HG03571 (cell line): ENCODE measurements around the gene TNRC18.
"Not testable (repeated sequence)": the region's sequence is repeated elsewhere in the genome, so short reads cannot be mapped to it uniquely, and the experiment has no call there.

Experiments used
- ATAC-seq: cut with Tn5 transposase; IDR thresholded peaks from one replicate; pipeline ENCODE4 v1.9.1; 2021; ENCODE audit not compliant: unreplicated experiment

TNRC18 gene

GRCh38 chr7:5296611-5297226 is 126.9 kb downstream of the TNRC18 start:
- ATAC-seq, result no peak

- no peak for ATAC-seq
These were observed 127.5 kb downstream of the TNRC18 start for GRCh38 chr7:5296015-5296610.

- no peak for ATAC-seq
These were observed 128.3 kb downstream of the TNRC18 start for GRCh38 chr7:5295039-5296014.

GRCh38 chr7:5294169-5294987 is 129.3 kb downstream of the TNRC18 start:
- ATAC-seq, result no peak

- ATAC-seq, result not testable (repeated sequence)
These were observed 131.8 kb downstream of the TNRC18 start for GRCh38 chr7:5291711-5292335.

- ATAC-seq, result no peak
These were observed 132.3 kb downstream of the TNRC18 start for GRCh38 chr7:5291301-5291700.

- ATAC-seq, result no peak
These were observed 134.3 kb downstream of the TNRC18 start for GRCh38 chr7:5289355-5289754.

- not testable (repeated sequence) for ATAC-seq
These were observed 135.1 kb downstream of the TNRC18 start for GRCh38 chr7:5288560-5288959.

- ATAC-seq, result no peak
These were observed 135.8 kb downstream of the TNRC18 start for GRCh38 chr7:5287802-5288201.

GRCh38 chr7:5287373-5287772 is 136.3 kb downstream of the TNRC18 start:
- not testable (repeated sequence) for ATAC-seq

- no peak for ATAC-seq
These were observed 136.7 kb downstream of the TNRC18 start for GRCh38 chr7:5286933-5287332.

GRCh38 chr7:5284304-5285281 is 139.0 kb downstream of the TNRC18 start:
- ATAC-seq, result no peak

- ATAC-seq, result no peak
These were observed 140.0 kb downstream of the TNRC18 start for GRCh38 chr7:5283421-5284303.

GRCh38 chr7:5282543-5283316 is 140.9 kb downstream of the TNRC18 start, which contains the start of gene SLC29A4:
SLC29A4 (plus strand) TSS chr7:5282943; CDS start chr7:5287817, 4,874 bp downstream.
- ATAC-seq, result no peak

- ATAC-seq, result not testable (repeated sequence)
These were observed 141.8 kb downstream of the TNRC18 start for GRCh38 chr7:5281598-5282500.

- no peak for ATAC-seq
These were observed 143.9 kb downstream of the TNRC18 start for GRCh38 chr7:5279734-5280133.
